Heart left ventricle (tissue), 13 donors: ENCODE measurements around the gene SOBP.

ENCODE experiments used
- POLR2A ChIP-seq, 2 donors: fragments of 450-650 bp; IDR thresholded peaks; one replicate each; pipeline ENCODE4 v1.6.1; 2017; ENCODE audit warnings: antibody characterized with exemption in 2 of 2, mild to moderate bottlenecking in 2 of 2, moderate library complexity in 2 of 2
- TF ChIP-seq, protein P1 (sequence below), 12 donors: fragments of 200-600 bp; sonication (generic) in 4 of 12; IDR thresholded peaks; one replicate each; pipeline versions ENCODE4 v1.5.0 to v1.8.0; 2018 to 2022; ENCODE audit warnings: antibody characterized with exemption in 12 of 12, mild to moderate bottlenecking in 5 of 12
- donor health status: ischemic (EF 13 %, LVEDD 7.1; RV severe dilation, severe dysfunction).
- donor health status: DM: no; HTN: yes; CAD: no.
- donor health status: DM: no; HTN: no; CAD: no.
- donor health status: ischemic (EF 25% LVEDD 6.9; RV normal size, moderate dysfunction).
- donor health status: ischemic (EF 25% LVEDD 5.7; RV mildly dilated, moderate dysfunction).
- donor health status: ischemic (EF 35%, LVEDD 5.7; RV mildly dilated, moderate dysfunction).
- donor health status: nonischemic (EF 11% LVEDD 7.7; RV severe dilation, severe dysfunction).
- donor health status: DM: yes; HTN: yes; CAD: no.
- donor health status: PGD.
- donor health status: ischemic (EF 29% LVEDD 5.4; RV normal size, mild dysfunction).
- donor health status: nonischemic (EF 23%, LVEDD 6.1; RV moderate dilation, normal function).

DNA sequence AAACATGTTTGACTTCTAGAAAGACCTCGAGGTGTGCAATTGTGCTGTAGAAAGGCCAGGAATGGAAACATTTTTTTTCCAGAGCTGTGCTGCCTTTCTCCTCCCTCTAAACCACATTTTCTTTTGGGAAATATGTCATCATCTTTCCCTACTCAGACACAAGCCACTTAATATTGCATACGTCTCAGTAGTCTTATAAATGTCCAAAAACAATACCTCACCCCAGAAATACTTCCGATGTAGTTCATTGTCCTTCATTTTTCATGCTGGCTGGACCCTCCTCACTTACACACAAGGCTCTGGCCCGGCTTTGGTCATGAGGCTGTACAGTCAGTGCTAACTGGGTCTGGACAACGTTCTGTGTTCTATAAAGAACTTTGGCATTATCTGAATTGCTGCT is 207.8 kb downstream of the SOBP start:
- TF ChIP-seq, protein P1, sequence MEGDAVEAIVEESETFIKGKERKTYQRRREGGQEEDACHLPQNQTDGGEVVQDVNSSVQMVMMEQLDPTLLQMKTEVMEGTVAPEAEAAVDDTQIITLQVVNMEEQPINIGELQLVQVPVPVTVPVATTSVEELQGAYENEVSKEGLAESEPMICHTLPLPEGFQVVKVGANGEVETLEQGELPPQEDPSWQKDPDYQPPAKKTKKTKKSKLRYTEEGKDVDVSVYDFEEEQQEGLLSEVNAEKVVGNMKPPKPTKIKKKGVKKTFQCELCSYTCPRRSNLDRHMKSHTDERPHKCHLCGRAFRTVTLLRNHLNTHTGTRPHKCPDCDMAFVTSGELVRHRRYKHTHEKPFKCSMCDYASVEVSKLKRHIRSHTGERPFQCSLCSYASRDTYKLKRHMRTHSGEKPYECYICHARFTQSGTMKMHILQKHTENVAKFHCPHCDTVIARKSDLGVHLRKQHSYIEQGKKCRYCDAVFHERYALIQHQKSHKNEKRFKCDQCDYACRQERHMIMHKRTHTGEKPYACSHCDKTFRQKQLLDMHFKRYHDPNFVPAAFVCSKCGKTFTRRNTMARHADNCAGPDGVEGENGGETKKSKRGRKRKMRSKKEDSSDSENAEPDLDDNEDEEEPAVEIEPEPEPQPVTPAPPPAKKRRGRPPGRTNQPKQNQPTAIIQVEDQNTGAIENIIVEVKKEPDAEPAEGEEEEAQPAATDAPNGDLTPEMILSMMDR (IDR thresholded peaks at IDR 0.05): no peak
- TF ChIP-seq POLR2A (IDR thresholded peaks at IDR 0.05): no peak
